GM23338 (cell line): ENCODE results near the gene ZNF70. TPM values are rescaled to one million over a fixed set of nuclear protein-coding genes. Genes with fewer than 3 reads are reported as not detected.

ENCODE experiments used
- ZNF462 ChIP-seq: fragments of 250-450 bp; sonication (Bioruptor Pico); IDR thresholded peaks from 2 replicates; pipeline ENCODE4 v1.5.0; 2020; ENCODE audit warnings: mild to moderate bottlenecking, moderate library complexity
- polyA plus RNA-seq: library from polyadenylated mRNA; unstranded; fragments of >200 nt; fragmentation: Nextera tagmentation; extraction: Ambion mirVana; gene quantifications from 2 replicates; pipeline ENCODE4 v1.2.1, GENCODE V29; 2016
- total RNA-seq: library from RNA; depleted of rRNA; stranded (reverse); fragments of >200 nt; shearing (Covaris generic); gene quantifications from 2 replicates; pipeline ENCODE4 v1.2.3, GENCODE V29; 2014; rRNA removed

Gene ZNF70
- total and polyA plus RNA-seq, 2 experiments from 2014 or later, result 0.45 to 2.6 TPM

DNA sequence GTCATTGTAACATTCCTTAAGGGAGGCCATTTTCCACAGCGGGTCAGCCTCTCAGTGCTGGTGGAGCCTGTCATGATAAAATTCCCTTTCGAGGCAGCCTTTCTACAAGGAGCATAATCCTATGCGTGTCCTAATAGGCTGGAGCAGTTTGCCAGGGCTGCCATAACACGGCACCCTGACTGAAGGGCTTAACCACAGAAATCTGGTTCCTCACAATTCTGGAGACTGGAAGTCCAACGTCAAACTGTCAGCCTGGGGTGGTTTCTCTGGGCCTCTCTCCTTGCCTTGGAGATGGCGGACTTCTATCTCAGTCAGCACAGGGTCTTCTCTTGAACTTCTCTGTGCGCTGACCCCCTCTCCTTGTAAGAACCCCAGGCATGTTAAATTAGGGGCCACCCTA lies 61.5 kb downstream of the ZNF70 start (continued):
- TF ChIP-seq ZNF462 (CRISPR knock-in tag), result no peak

Other genes starting within 250 kb of the ZNF70 start
- gene IGLL1, start 170.8 kb downstream of the ZNF70 start, total RNA-seq, result not detected in 2 replicates
- not detected in 2 replicates for gene IGLL1, start 170.8 kb downstream of the ZNF70 start, polyA plus RNA-seq
- gene DRICH1, start 118.8 kb downstream of the ZNF70 start, total RNA-seq, result not detected in 2 replicates
- gene DRICH1, start 118.8 kb downstream of the ZNF70 start, polyA plus RNA-seq, result not detected in 2 replicates
- not detected in 2 replicates for gene RGL4, start 60.1 kb downstream of the ZNF70 start, total RNA-seq
- 0.07 and 0.16 TPM in 2 replicates for gene RGL4, start 60.1 kb downstream of the ZNF70 start, polyA plus RNA-seq
- not detected in 2 replicates for gene VPREB3, start 3.3 kb upstream of the ZNF70 start, total RNA-seq
- gene VPREB3, start 3.3 kb upstream of the ZNF70 start, polyA plus RNA-seq, result 1.1 and 2.1 TPM in 2 replicates
- 3.6 and 5.7 TPM in 2 replicates for gene C22orf15, start 11.9 kb upstream of the ZNF70 start, total RNA-seq
- gene C22orf15, start 11.9 kb upstream of the ZNF70 start, polyA plus RNA-seq, result 9.3 and 10.1 TPM in 2 replicates
- 1.2 and 11.4 TPM in 2 replicates for gene CHCHD10, start 16.9 kb upstream of the ZNF70 start, total RNA-seq
- 101 and 113 TPM in 2 replicates for gene CHCHD10, start 16.9 kb upstream of the ZNF70 start, polyA plus RNA-seq
- 12.1 and 17.4 TPM in 2 replicates for gene MMP11, start 21.7 kb upstream of the ZNF70 start, total RNA-seq
- gene MMP11, start 21.7 kb upstream of the ZNF70 start, polyA plus RNA-seq, result 4.9 and 5.3 TPM in 2 replicates
- gene SMARCB1, start 35.9 kb upstream of the ZNF70 start, total RNA-seq, result 115 and 132 TPM in 2 replicates
- gene SMARCB1, start 35.9 kb upstream of the ZNF70 start, polyA plus RNA-seq, result 113 and 114 TPM in 2 replicates
- 10.6 and 13.6 TPM in 2 replicates for gene DERL3, start 87.9 kb upstream of the ZNF70 start, total RNA-seq
- gene DERL3, start 87.9 kb upstream of the ZNF70 start, polyA plus RNA-seq, result 16.6 and 19.5 TPM in 2 replicates
- 15.1 and 21.8 TPM in 2 replicates for gene SLC2A11, start 106.8 kb upstream of the ZNF70 start, total RNA-seq
- 7.1 and 7.4 TPM in 2 replicates for gene SLC2A11, start 106.8 kb upstream of the ZNF70 start, polyA plus RNA-seq
- 800 and 881 TPM in 2 replicates for gene MIF, start 143.3 kb upstream of the ZNF70 start, total RNA-seq
- gene MIF, start 143.3 kb upstream of the ZNF70 start, polyA plus RNA-seq, result 5,205 and 5,707 TPM in 2 replicates
- gene GSTT2B, start 210.1 kb upstream of the ZNF70 start, total RNA-seq, result 5.7 TPM in 2 replicates
- 16.4 and 17.2 TPM in 2 replicates for gene GSTT2B, start 210.1 kb upstream of the ZNF70 start, polyA plus RNA-seq
- 1.5 and 2.1 TPM in 2 replicates for gene DDTL, start 215.8 kb upstream of the ZNF70 start, total RNA-seq
- 3.3 and 3.7 TPM in 2 replicates for gene DDTL, start 215.8 kb upstream of the ZNF70 start, polyA plus RNA-seq
- gene DDT, start 223.3 kb upstream of the ZNF70 start, total RNA-seq, result 124 and 150 TPM in 2 replicates
- 216 and 232 TPM in 2 replicates for gene DDT, start 223.3 kb upstream of the ZNF70 start, polyA plus RNA-seq
- not detected in 2 replicates for gene GSTT2, start 229.0 kb upstream of the ZNF70 start, total RNA-seq
- gene GSTT2, start 229.0 kb upstream of the ZNF70 start, polyA plus RNA-seq, result 0.44 and 1.3 TPM in 2 replicates